Measurements from ENCODE around the gene PAQR7. TPM values are rescaled to one million over a fixed set of nuclear protein-coding genes. Genes with fewer than 3 reads are reported as not detected.

The PAQR7 gene
- total RNA-seq, 3 donors from 2014 or later, result 4.2 to 8.2 (median 7.2) TPM

DNA sequence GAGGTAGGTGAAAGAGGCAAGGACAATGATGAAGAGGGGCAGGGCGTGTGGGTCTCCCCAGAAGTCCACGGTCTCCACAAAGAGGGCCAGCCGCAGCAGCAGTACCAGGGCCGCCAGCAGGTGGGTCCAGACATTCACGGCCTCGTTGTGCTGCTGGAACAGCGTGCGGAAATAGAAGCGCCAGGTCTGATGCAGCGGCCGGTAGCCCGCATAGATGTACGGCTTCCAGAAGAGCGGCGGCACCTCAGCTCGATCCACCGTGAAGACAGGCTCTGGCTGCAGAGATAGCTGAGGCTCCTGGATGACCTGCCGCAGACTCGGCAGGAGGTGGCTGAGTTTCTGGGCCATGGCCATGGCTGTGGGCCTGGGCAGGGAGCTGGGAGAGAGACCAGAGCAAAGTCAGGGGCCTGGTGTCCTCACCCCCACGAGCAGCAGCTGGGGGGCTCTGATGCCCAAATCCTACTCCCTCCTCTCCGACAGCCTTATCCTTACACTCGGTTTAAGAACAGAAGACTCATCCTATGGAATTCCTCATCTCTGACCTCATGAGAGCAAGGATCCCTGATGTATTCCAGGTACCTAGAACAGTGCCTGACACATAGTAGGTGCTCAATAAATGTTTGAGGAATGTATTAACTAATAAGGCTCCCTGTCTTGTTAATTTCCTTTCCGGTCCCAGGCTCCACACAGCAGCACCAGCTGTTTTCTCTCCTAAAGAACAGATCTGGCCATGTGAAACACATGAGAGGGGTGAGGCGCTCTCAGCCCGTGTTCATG, 11.8 kb downstream of the PAQR7 start:
- Histone ChIP-seq H3K4me1 (peaks cover 0 to 4% of the 10 kb centered on the region in 2 donors), H3K36me3 (no peaks in the 10 kb centered on the region), H3K27ac (peak overlapping the region; percentile 15 to 20), H3K27me3 (no peaks in the 10 kb centered on the region), H3K4me3 (no peak overlapping the region), H3K9me3 (no peaks in the 10 kb centered on the region)
- TF ChIP-seq POLR2AphosphoS5 (IDR thresholded peaks at IDR 0.05) (no peak), CTCF (IDR thresholded peaks at IDR 0.05) (peak in 1 of 3 donors; percentile 42)
- DNase-seq (ENCODE audit: low spot score in 2 of 2), result no peak
- intact Hi-C loops (cut with DNase I; ENCODE audit: low total_unique reads), result no loop called here

- peaks cover 0 to 4% of the 10 kb centered on the region in 2 donors for H3K4me1 ChIP-seq
- intact Hi-C loops (cut with DNase I; ENCODE audit: low total_unique reads), result no loop called here
- no peak overlapping the region for H3K4me3 ChIP-seq
- no peaks in the 10 kb centered on the region for H3K36me3 ChIP-seq
- H3K9me3 ChIP-seq, result no peaks in the 10 kb centered on the region
- H3K27me3 ChIP-seq, result no peaks in the 10 kb centered on the region
- H3K27ac ChIP-seq, result peak overlapping the region; percentile 15 to 20
- peak; percentile 44 to 48 for DNase-seq (ENCODE audit: low spot score in 2 of 2)
- TF ChIP-seq POLR2A (IDR thresholded peaks at IDR 0.05) (no peak), CTCF (IDR thresholded peaks at IDR 0.05) (no peak), POLR2AphosphoS5 (IDR thresholded peaks at IDR 0.05) (no peak)
Measured at GRCh38 chr1:25862785-25863485, 12.6 kb downstream of the PAQR7 start.

- intact Hi-C loops (cut with DNase I; ENCODE audit: low total_unique reads), result no loop called here
- Histone ChIP-seq H3K4me1 (peaks cover 0 to 4% of the 10 kb centered on the region in 2 donors), H3K27me3 (no peaks in the 10 kb centered on the region), H3K4me3 (no peak overlapping the region), H3K9me3 (no peaks in the 10 kb centered on the region), H3K36me3 (no peaks in the 10 kb centered on the region), H3K27ac (peak overlapping the region in 1 of 2 donors; percentile 29)
- no peak for DNase-seq (ENCODE audit: low spot score in 2 of 2)
- TF ChIP-seq CTCF (IDR thresholded peaks at IDR 0.05), result no peak
- no peak for TF ChIP-seq POLR2AphosphoS5 (IDR thresholded peaks at IDR 0.05)
- TF ChIP-seq POLR2A (IDR thresholded peaks at IDR 0.05), result no peak
Measured at GRCh38 chr1:25861316-25862286, 13.9 kb downstream of the PAQR7 start.

DNA sequence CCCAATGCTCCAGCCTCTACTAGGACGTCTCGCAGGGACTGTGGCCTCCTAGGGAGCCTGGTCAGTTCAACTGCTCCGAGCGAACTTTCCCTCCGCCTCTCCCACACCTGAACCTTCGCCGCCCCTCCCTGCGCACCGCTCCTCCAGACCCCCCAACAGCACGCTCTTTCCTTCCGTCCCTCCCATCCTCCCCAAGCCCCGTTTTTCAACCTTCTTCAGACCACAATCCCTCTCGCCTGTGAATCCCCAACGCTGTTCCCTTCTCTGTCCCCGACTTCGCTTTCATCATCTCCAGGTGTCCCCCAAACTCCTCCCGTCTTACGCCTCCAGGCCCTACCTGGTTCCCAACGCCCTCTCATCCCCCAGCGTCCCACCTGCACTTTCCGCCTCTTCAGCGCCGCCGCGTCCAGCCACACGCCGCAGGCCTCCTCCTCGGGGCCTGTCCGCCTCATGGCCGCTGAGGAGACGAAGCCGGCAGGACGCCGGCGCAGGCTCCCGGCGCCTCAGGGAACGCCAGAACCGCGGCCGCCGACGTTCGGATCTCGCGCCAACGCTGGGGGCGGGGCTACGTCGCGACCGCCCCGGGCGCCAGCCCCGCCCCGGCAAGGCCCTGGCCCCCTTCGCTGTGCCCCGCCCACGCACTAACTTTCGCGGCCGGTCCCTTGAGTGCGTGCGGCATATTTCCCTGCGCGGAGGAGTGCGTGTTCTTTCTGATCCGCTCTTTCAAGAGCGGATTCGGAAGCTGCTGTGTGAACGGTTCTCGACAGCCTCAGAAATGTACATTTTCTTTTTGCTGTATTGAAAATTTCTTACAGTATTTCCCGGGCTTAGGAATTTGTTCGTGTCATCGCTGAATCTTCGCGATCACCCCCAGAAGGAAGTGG, 16.4 kb downstream of the PAQR7 start, which contains the start of gene AUNIP:
AUNIP (minus strand) TSS at position 552 of the 884 bp plus-strand sequence; CDS start at position 452, 100 bp downstream.
- intact Hi-C loops (cut with DNase I; ENCODE audit: low total_unique reads), result no loop called here
- Histone ChIP-seq H3K4me3 (peak within 1 kb of the TSS; percentile 44 to 69 (median 59)), H3K27ac (peak within 1 kb of the TSS; percentile 22 to 68), H3K4me1 (peaks cover 0 to 4% of the 10 kb centered on the region in 2 donors), H3K36me3 (no peaks in the 10 kb centered on the region), H3K27me3 (no peaks in the 10 kb centered on the region), H3K9me3 (no peaks in the 10 kb centered on the region)
- TF ChIP-seq POLR2A (IDR thresholded peaks at IDR 0.05) (no peak), POLR2AphosphoS5 (IDR thresholded peaks at IDR 0.05) (peak; percentile 63 to 85 (median 76)), CTCF (IDR thresholded peaks at IDR 0.05) (no peak)
- peak; percentile 75 to 76 for DNase-seq (ENCODE audit: low spot score in 2 of 2)
